GM12872 (cell line): Measurements from ENCODE around the gene SLC13A5.

Experiments
- CTCF ChIP-seq: IDR thresholded peaks from 3 replicates; pipeline ENCODE4 v1.5.1; 2011; ENCODE audit warnings: low read depth, mild to moderate bottlenecking, low read length, moderate library complexity; ENCODE audit not compliant: insufficient read depth

The SLC13A5 gene

GRCh38 chr17:6683081-6683684 is 30.0 kb downstream of the SLC13A5 start:
- TF ChIP-seq CTCF, result no peak

GRCh38 chr17:6682339-6682738 is 30.8 kb downstream of the SLC13A5 start:
- TF ChIP-seq CTCF, result no peak

- no peak for TF ChIP-seq CTCF
Observed at GRCh38 chr17:6681671-6682070, 31.5 kb downstream of the SLC13A5 start.

- no peak for TF ChIP-seq CTCF
Observed at GRCh38 chr17:6681176-6681575, 32.0 kb downstream of the SLC13A5 start.

- TF ChIP-seq CTCF, result no peak
Observed at GRCh38 chr17:6679241-6679640, 33.9 kb downstream of the SLC13A5 start.

- TF ChIP-seq CTCF, result no peak
Observed at GRCh38 chr17:6677946-6678345, 35.2 kb downstream of the SLC13A5 start.

GRCh38 chr17:6677158-6677831 is 35.9 kb downstream of the SLC13A5 start:
- TF ChIP-seq CTCF, result no peak
